OCI-M2 (cell line): ENCODE measurements around the gene C6orf15.
"Not testable (repeated sequence)": the region's sequence is repeated elsewhere in the genome, so short reads cannot be mapped to it uniquely, and the experiment has no call there.

Experiments
- DNase-seq: peaks from one replicate; lab custom pipeline; 2025; ENCODE audit not compliant: unreplicated experiment; lab: John Stamatoyannopoulos, UW

Gene C6orf15

GRCh38 chr6:31070711-31071197 lies 41.6 kb downstream of the C6orf15 start:
- no peak for DNase-seq

GRCh38 chr6:31068669-31069340 lies 43.6 kb downstream of the C6orf15 start:
- DNase-seq = no peak

GRCh38 chr6:31067891-31068668 lies 44.3 kb downstream of the C6orf15 start:
- not testable (repeated sequence) for DNase-seq

- DNase-seq = not testable (repeated sequence)
Measured at GRCh38 chr6:31067028-31067427, 45.3 kb downstream of the C6orf15 start.

GRCh38 chr6:31065556-31065955 lies 46.8 kb downstream of the C6orf15 start:
- DNase-seq = no peak

GRCh38 chr6:31063906-31064435 lies 48.4 kb downstream of the C6orf15 start:
- DNase-seq = no peak
